Inferior parietal cortex (tissue), 1 donor: ENCODE data around the gene CMTR1.
"Not testable (repeated sequence)": the region's sequence is repeated elsewhere in the genome, so short reads cannot be mapped to it uniquely, and the experiment has no call there.

ENCODE experiments used
- DNase-seq: peaks from one replicate; pipeline ENCODE4 v3.0.0-alpha.2; 2016; ENCODE audit errors: extremely low spot score

CMTR1 gene

DNA sequence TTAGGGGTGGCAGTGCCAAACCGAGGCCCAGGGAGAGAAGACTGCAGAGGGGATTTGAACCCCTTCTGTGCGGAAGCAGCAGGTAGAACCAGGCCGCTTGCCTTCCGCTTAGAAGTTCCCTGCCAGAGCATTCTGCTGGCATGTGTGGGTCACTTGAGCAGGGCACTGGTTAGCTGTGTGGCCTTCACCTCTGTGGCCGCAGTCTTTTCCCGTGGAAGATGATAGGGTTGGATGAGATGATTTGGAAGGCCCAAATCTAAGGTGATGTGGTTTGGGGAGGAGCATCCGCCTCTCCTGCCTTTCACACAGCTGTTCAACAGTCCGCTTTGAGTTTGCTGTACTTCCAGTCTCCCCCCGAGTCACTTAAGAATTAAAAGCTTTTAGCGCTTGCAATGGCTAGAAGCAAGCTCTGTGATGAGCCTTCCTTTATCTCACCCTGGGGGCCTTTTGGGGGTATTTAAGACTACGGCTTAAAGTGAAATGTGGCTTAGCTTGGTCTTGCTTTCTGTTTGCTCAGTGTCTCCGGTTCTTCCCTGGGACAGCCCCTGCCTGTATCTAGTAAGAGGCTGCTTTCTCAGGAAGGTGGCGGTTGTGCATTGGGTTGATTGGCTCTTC, 743 bp downstream of the CMTR1 start:
- DNase-seq: no peak

DNA sequence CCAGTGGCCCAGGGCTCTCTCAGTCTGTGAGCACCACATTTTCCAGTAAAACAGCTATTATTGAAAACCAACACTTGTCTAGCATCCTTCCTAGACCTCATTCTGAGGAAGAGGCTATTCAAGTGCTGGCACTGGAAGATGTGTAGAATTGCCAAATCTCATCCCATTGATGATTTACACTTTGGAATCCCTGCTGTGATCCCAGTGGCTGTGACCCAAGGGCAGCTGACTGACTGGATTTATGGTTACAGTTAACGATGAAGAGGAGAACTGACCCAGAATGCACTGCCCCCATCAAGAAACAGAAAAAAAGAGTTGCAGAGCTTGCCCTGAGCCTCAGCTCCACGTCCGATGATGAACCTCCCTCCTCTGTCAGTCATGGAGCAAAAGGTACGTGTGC, 2.4 kb downstream of the CMTR1 start:
- DNase-seq: no peak

DNA sequence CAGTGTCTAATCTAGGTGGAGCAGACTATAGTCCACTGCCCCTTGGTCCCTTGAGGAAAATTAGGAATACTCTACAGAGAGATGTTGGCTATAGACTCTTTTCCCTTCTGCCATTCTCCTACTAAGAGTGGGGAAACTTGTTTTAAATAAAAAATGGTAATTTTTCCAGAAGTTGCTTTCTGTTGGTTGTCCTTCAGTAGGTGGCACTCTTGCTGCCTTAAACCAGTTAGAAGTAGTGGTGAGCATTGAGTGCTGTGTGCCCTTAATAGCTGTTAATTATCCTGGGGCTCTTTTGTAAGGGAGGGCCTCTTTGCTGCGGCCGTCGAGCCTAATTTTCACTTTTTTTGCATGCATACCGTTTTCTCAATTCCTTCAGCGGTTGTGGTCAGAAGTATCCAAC, 2.8 kb downstream of the CMTR1 start:
- no peak for DNase-seq

DNA sequence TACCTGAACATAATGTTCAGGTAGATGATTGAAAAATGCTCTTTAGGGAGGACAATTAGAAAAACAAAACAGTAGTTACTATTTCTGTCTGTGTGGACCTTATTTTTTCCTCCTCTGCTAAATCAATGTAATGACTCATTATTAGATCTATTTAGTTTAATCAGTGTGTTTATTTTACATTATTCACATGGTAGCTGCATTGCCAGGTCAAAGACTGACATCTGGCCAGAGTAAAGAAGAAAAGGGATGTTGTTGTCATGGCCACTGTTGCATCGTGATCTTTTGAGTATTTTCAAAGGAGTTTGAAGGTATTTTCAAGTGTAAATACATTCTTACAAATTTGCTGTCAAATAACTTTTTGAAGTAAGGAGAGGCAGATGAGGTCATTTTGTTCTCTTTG, 5.9 kb downstream of the CMTR1 start:
- DNase-seq: no peak

DNA sequence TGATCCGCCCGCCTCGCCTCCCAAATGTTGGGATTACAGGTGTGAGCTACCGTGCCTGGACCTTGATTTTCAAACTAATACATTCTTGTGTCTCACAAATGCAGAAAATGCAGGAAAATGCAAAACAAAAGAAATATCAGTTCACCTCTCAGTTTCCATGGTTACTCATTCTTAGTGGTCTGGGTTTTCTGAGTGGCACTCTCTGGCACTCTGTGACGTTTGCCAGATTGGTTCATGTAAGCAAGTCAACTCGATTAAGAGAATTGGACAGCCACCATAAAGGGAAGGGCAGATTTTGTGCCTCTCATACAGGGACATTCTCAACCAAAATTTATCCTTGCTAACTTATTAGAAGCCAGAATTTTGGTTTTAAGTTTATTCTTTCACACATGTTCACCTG, 8.6 kb downstream of the CMTR1 start:
- DNase-seq: no peak

DNA sequence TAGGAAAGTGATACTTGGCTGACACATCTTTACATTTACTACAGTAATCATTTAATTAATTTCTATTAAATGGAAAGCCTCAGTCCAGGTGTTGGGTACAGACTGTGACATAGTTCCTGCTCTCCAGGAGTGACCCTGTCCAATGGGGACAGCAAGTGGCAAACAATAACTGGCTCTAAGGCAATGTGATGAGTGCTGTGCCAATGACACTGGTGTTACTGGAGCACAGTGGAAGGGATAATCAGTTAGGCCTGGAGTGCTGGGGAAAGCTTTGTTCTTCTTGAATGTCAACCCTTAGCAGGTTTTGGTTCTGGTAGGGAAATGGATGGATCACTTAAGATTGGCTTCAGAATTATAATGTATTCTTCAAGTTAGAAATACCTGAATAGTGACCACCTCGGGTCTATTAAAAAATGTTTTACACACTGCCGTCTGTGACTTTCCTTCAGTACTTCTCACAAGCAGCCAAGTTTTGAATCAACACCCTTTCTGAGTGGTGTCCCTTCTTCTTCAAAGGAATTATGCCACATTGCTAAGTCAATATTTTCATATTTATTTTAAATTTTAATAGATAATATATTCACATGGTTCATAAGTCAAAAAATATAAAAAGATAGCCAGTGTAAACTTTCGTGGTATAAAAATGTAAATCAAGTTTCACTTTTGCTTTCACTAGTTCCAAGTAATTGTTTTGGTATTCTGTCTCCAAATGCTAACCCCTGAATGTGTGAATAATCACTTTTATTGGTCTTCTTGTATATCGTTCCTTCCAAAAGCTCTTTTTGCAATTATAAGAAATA, 9.6 kb downstream of the CMTR1 start:
- no peak for DNase-seq

DNA sequence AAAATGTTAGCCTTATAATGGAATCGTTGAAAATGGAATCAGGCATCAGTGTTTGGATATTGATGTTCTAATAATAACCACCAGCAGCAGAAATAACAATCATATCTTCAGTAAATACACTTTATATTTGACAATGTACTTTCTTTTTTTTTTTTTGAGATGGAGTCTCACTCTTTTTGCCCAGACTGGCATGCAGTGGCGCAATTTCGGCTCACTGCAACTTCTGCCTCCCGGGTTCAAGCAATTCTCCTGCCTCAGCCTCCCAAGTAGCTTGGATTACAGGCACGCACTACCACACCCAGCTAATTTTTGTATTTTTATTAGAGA, 10.2 kb downstream of the CMTR1 start:
- not testable (repeated sequence) for DNase-seq

DNA sequence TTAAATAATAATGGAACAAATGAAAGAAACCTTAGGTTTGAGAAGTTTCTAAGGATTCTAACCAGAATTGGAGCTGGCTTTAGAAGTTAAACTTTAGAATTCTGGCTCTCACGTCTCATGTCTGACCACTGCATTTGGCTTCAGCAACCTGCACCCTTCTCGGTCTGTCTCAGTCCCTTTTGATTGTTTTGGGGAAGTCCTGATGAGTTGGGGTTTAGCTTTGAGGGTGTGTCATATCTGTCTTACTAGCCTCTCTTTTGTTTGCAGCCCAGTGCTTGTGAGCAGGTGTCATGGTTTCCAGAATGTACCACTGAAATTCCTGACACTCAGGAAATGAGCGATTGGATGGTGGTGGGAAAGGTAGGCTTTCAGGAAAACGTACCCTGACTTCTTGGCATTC, 17.0 kb downstream of the CMTR1 start:
- no peak for DNase-seq

DNA sequence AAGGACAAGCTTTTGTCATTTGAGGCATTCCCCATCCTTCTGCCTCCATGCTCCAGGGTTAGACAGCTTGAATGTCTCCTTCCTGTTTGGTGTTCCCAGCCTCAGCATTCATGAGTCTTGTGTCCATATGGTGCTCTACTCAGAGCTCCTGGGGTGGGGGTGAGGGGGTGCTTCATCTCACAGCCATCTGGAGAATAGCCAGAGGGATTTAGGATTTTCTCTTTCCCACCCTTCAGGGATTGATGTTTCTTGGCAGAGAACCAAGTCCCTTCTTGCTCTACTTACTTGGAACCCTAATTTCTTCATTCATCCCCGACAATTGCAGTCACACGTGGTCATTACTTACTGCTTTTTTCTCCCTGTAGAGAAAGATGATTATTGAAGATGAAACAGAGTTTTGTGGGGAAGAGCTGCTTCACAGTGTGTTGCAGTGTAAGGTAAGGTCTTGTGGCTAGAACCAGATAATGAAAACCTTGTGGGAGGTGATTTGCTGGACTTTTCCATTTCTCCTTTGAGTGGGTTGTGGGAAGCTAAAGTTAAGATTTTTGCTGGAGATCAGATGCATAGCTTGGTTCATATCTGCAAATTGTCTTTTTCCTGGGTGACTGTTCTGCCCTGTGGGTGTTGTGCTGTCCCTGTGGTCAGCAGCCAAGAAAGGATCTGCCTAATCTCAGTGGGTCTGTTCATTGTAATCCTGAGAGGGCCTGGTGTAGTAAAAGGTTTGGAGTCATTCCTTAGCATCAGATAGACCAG, 18.6 kb downstream of the CMTR1 start:
- DNase-seq: no peak

DNA sequence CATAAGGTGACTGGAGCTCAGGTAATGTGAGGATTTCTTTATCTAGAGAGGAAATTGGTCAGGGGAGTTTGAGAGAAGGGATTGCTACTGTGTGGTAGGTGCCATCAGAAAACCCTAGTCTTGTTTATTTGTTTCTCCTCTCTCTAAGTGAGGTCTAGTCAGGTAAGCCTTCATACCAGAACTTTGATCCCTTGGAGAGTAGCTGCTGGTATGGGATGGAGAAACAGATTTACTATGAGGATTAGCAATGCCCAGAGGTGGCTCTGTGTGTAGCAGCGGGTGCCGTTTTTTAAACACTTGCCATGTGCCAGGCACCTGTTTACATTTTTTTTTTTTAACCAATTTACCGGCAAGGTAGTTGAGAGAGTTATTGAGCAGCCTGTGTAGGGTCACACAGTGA, 19.5 kb downstream of the CMTR1 start:
- no peak for DNase-seq

DNA sequence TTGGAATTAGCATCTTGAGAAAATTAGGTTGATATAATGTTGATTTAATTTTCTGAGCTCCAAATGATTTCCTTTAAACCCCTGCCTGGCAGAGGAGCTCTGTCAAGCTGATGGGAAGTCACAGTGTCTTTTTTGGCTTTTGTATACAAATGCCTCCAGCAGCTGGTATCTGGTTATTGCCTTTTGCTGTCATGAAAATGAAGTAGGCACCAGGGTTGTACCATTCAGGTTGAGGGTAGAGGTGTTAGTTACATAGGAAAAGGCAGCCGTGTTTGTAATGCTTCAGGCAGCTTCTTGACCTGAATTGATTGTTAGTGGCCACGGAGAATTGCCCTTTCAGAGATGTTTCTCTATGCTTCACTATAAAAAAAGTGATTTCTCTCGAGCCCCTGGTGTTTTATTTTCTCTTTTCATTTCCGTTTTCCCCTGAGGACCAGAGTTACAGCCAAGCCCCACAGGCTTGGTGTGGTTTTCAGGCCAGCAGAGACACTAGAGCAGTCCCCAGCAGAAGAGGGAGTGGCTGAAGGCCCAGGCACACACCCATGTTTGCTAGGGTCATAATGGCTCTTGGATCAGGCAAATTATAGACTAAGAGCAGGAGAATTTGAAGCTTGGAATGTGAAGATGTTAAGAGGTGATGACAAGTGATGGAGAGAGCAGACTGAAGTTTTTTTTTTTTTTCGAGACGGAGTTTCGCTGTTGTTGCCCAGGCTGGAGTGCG, 21.6 kb downstream of the CMTR1 start:
- DNase-seq: no peak

DNA sequence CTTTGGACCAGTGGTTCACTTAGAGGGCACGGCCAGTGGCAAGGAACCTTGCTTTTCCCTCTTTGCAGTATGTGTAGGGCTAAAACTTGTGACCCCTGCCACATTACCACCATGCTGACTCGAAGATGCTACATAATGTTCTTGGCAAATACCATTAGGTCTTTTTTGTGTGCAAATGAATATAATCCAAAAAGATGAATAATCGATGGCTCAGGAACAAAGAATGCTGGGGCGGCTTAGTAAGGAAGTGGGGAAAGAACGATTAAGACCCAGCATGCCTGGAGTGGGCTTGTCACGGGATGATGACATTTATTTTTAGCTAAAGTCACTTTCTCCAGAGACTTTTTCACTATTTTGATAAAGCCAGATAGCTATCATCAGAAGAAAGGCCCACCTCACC, 23.1 kb downstream of the CMTR1 start:
- no peak for DNase-seq

DNA sequence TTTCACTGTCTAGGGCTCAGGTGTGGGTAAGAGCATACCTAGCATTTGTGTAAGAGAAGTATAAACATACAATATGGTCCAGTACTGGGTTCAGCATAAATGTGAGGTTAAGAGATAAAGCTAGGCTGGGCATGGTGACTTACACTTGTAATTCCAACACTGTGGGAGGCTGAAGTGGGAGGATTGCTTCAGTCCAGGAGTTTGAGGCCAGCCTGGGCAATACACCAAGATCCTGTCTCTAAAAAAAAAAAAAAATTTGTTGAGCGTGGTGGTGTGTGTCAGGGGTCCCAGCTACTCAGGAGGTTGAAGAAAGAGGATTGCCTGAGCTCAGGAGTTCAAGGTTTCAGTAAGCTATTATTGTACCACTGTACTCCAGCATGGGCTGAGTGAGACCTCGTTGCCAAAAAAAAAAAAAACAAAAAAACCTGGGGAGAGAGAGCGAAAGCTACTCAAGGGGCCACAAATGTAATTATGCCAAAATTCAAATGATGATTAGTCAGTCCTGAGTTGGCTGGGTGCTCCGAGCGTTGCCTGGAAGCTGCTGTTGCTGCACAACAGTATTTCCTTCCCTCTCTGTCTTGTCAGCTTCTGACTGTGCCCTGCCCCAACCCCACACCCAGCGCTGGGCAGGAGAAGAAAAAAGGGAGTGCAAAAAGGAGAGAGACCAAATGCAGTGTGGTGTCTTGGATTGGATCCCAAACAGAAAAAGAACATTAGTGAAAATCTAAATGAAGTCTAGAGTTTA, 24.0 kb downstream of the CMTR1 start:
- DNase-seq: no peak

DNA sequence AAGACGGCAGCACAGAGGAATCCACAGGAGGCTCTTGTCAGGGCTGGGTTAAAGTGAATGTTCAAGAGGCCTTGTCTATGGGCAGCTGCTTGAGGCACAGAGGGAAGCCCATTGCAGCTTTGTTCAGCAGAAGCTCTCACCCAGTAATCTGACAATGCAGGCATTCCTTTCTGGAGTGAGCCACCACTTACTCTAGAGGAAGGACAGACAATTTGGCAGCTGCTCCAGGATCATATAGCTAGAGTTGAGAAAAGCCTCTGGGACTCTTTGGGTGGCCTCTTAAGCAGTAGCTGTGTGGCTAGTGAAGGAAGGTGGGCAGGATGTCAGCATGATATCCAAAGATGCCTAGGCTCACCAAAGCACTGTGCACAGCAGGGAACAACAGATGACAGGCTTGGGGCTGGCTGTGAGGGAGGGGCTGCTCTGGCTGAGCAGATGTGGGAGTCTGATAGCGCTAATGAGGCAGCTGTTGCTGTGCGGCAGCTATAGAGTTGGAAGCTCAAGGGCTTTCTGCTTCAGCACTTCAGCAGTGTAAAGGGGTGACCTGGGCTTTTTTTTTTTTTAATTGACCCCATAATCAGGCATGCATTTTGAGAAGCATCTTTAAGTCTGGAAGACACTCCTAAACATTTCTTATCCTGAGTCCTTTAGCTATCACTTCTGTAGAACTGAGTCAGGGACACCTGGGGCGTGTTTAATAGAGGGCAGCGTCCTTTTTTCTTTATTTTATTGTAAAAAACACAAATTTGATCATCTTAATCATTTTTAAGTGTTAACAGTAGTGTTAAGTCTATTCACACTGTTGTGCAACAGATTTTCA, 27.2 kb downstream of the CMTR1 start:
- peak; percentile 39 for DNase-seq

DNA sequence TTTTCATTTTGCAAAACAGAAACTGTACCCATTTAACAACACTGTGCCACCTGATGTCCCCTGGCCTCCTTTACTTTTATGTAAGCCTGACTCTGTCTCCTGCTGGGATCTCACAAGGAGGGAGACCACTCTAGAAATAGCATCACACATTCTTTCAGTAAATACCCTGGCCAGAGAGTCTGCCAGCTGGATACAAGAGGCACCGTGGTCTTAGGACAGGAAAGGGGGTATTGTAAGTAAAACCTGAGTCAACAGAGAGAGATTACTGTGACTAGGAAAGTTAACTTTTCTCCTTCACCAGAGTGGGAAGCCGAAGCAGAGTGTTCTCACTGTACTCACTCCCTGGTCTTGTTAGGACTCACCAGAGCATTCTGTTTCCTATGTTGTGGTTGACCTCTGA, 27.8 kb downstream of the CMTR1 start:
- DNase-seq: no peak

DNA sequence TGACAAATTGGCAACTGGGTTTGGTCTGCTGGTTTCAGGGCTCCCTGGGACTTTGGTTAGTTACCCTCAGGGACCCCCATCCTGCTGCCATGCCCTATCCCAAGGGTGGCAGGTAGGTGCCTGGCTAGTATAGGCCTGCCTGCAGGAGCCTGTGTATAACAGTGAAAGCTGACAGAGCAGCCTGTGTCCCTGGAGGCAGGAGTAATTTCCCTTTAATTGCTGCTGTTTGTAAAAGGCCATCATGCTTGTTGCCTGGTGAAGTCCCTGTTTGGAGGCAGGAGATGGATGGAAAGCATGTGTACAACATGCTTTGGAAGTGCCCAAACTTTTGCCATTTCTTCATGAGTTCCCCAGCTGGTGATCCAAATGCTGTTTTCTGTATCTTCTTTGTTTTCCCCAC, 30.1 kb downstream of the CMTR1 start:
- DNase-seq: no peak

DNA sequence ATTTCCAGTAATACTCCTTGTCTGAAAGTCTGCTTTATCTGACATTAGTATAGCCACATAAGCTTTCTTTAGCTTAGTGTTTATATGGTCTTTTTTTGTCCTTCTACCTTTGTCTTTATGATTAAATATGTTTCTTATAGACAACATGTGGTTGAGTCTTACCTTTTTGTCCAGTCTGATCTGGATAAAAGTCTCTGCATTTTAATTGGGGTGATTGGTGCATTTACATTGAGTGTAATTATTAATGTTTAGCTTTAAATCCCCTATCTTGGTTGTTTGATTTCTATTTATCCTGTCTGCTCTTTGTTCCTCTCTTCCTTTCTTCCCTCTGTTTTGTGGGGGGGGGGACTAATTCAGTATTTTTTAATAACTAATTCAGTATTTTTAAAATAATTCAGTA, 34.7 kb downstream of the CMTR1 start:
- DNase-seq: no peak

DNA sequence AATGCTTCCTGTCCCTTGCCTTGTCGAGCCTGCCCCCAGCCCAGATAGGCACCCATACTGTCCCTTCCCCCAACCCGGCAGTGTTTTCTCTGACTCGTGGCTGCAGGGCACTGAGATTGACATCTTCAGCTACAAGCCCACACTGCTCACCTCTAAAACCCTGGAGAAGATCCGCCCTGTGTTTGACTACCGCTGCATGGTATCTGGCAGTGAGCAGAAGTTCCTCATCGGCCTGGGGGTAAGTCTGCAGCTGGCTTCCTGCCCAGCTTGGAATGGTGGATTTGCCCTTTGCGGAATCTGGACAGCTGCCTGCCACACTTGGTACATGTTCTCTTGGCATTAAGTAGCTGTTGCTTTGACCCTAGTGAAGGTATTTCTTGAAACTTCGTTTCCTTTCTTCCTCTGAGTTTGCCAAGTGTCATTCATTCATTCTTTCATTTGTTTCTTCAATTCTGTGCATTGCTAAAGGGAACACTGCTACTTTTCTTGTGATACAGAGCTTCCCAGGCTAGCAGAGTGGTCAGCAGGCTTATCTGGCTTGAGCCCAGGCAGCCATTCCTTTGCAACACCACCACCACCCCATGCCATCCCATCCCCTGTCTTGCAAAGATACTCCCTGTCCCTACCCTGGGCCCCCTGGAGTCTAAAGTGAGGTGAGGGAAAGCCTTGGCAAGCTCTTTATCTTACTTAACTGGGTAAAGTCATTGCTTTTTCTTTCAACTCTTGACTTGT, 40.5 kb downstream of the CMTR1 start:
- DNase-seq: no peak

DNA sequence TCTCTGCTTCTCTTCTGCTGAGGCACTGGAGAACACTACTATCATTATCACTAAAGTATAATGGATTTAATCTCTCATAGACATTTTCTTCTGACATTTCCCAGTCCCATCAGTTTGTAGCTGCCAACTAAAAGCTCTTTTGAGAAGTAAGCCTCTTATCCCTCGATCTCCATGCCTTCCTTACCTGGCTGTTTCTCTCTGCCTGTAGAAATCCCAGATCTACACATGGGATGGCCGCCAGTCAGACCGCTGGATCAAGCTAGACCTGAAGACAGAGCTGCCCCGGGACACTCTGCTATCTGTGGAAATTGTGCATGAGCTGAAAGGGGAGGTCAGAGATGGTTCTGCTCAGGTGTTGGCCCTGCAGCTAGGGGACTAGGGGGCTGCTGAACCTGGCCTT, 41.3 kb downstream of the CMTR1 start:
- DNase-seq: no peak

DNA sequence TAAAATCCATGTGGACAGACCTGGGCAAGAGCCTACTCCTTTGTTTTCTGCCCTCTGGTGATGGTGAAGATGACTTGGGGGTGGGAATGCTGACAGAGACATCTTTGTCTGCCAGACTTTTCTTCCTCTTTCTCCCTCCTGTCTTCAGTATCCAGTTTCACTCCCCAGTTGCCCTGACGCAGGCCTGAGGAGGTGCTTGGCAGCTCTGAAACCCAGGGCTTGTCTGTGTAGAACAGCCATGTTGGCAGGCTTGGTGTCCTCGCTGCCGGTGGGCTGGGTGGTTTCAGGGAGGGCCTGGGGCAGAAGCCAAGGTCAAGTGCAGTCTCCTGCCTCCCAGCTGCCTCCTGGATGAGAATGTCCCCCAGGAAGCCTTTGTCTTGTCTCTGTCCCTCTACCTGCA, 44.2 kb downstream of the CMTR1 start:
- no peak for DNase-seq
